Measurements from ENCODE around the gene EPB41L4B.

Gene EPB41L4B

GRCh38 chr9:109307380-109308240 lies 13.2 kb downstream of the EPB41L4B start:
- no peak overlapping the region for H3K27ac ChIP-seq (ENCODE audit: low read length, poor library complexity, severe bottlenecking)
- no peak overlapping the region for H2AFZ ChIP-seq (ENCODE audit: low read depth, low read length)
- no peak overlapping the region for H3K4ac ChIP-seq (ENCODE audit: low read depth in 1 of 2, low read length in 2 of 2)
- no peak overlapping the region for H2AK5ac ChIP-seq (ENCODE audit: low read length, severe bottlenecking)
- no peak overlapping the region for H3K23ac ChIP-seq (ENCODE audit: low read length in 2 of 2)
- H3K36me3 ChIP-seq (ENCODE audit: control insufficient read depth in 1 of 2, insufficient read depth in 2 of 2, low read depth in 1 of 2, low read length in 2 of 2) = no peaks in the 10 kb centered on the region
- H4K91ac ChIP-seq (ENCODE audit: low read length) = no peak overlapping the region
- H2BK12ac ChIP-seq (ENCODE audit: low read length in 2 of 2) = no peak overlapping the region
- WGBS = 87% methylated on average over 17 of the region's 18 CpGs
- H2BK15ac ChIP-seq (ENCODE audit: low read depth, poor library complexity, severe bottlenecking) = no peak overlapping the region
- H3K4me3 ChIP-seq (ENCODE audit: insufficient read depth in 1 of 2, low read depth in 1 of 2, low read length in 2 of 2) = no peak overlapping the region
- no peak for DNase-seq
- H3K79me1 ChIP-seq (replicated peaks; ENCODE audit: low read length, poor library complexity, severe bottlenecking) = no peaks in the 10 kb centered on the region
- no peak overlapping the region for H3K18ac ChIP-seq (ENCODE audit: low read depth in 1 of 2, low read length in 2 of 2)
- no peak overlapping the region for H2BK120ac ChIP-seq (ENCODE audit: low read depth, low read length)
- peaks cover 11 to 65% of the 10 kb centered on the region in 2 experiments for H3K27me3 ChIP-seq (ENCODE audit: control insufficient read depth in 1 of 2, insufficient read depth in 1 of 2, low read length in 2 of 2)
- no peak overlapping the region for H3K14ac ChIP-seq (ENCODE audit: low read length in 2 of 2)
- no peak overlapping the region for H3K4me2 ChIP-seq (ENCODE audit: low read length, poor library complexity, severe bottlenecking)
- H4K8ac ChIP-seq (ENCODE audit: low read length) = no peak overlapping the region
- peaks cover 11% of the 10 kb centered on the region for H3K4me1 ChIP-seq (ENCODE audit: control insufficient read depth, insufficient read depth, low read depth, low read length)
- H3K9me3 ChIP-seq (ENCODE audit: control insufficient read depth, low read length) = no peaks in the 10 kb centered on the region
- no peak overlapping the region for H3K9ac ChIP-seq (ENCODE audit: low read length)
- no peak overlapping the region for H2BK5ac ChIP-seq (ENCODE audit: low read depth, low read length, poor library complexity, severe bottlenecking)

- H3K9ac ChIP-seq (ENCODE audit: low read length) = no peak overlapping the region
- H2BK12ac ChIP-seq (ENCODE audit: low read length in 2 of 2) = no peak overlapping the region
- H3K23ac ChIP-seq (ENCODE audit: low read length in 2 of 2) = no peak overlapping the region
- no peak overlapping the region for H4K8ac ChIP-seq (ENCODE audit: low read length)
- H3K4ac ChIP-seq (ENCODE audit: low read depth in 1 of 2, low read length in 2 of 2) = no peak overlapping the region
- H2AK5ac ChIP-seq (ENCODE audit: low read length, severe bottlenecking) = no peak overlapping the region
- no peak overlapping the region for H2BK120ac ChIP-seq (ENCODE audit: low read depth, low read length)
- no peaks in the 10 kb centered on the region for H3K9me3 ChIP-seq (ENCODE audit: control insufficient read depth, low read length)
- H3K36me3 ChIP-seq (ENCODE audit: control insufficient read depth in 1 of 2, insufficient read depth in 2 of 2, low read depth in 1 of 2, low read length in 2 of 2) = no peaks in the 10 kb centered on the region
- no peak overlapping the region for H2BK15ac ChIP-seq (ENCODE audit: low read depth, poor library complexity, severe bottlenecking)
- H2BK5ac ChIP-seq (ENCODE audit: low read depth, low read length, poor library complexity, severe bottlenecking) = no peak overlapping the region
- no peak overlapping the region for H3K18ac ChIP-seq (ENCODE audit: low read depth in 1 of 2, low read length in 2 of 2)
- H4K91ac ChIP-seq (ENCODE audit: low read length) = no peak overlapping the region
- H3K27ac ChIP-seq (ENCODE audit: low read length, poor library complexity, severe bottlenecking) = no peak overlapping the region
- H2AFZ ChIP-seq (ENCODE audit: low read depth, low read length) = no peak overlapping the region
- peaks cover 8% of the 10 kb centered on the region for H3K4me1 ChIP-seq (ENCODE audit: control insufficient read depth, insufficient read depth, low read depth, low read length)
- H3K27me3 ChIP-seq (ENCODE audit: control insufficient read depth in 1 of 2, insufficient read depth in 1 of 2, low read length in 2 of 2) = peaks cover 13 to 65% of the 10 kb centered on the region in 2 experiments
- DNase-seq = no peak
- no peak overlapping the region for H3K4me3 ChIP-seq (ENCODE audit: insufficient read depth in 1 of 2, low read depth in 1 of 2, low read length in 2 of 2)
- H3K79me1 ChIP-seq (replicated peaks; ENCODE audit: low read length, poor library complexity, severe bottlenecking) = no peaks in the 10 kb centered on the region
- H3K14ac ChIP-seq (ENCODE audit: low read length in 2 of 2) = no peak overlapping the region
- no peak overlapping the region for H3K4me2 ChIP-seq (ENCODE audit: low read length, poor library complexity, severe bottlenecking)
- 100% methylated on average over 3 of the region's 8 CpGs for WGBS
Measured at GRCh38 chr9:109305801-109306200, 15.1 kb downstream of the EPB41L4B start.

- H3K27me3 ChIP-seq (ENCODE audit: control insufficient read depth in 1 of 2, insufficient read depth in 1 of 2, low read length in 2 of 2) = peaks cover 17 to 65% of the 10 kb centered on the region in 2 experiments
- H3K4me3 ChIP-seq (ENCODE audit: insufficient read depth in 1 of 2, low read depth in 1 of 2, low read length in 2 of 2) = no peak overlapping the region
- no peak overlapping the region for H2BK5ac ChIP-seq (ENCODE audit: low read depth, low read length, poor library complexity, severe bottlenecking)
- H3K36me3 ChIP-seq (ENCODE audit: control insufficient read depth in 1 of 2, insufficient read depth in 2 of 2, low read depth in 1 of 2, low read length in 2 of 2) = no peaks in the 10 kb centered on the region
- H2AFZ ChIP-seq (ENCODE audit: low read depth, low read length) = no peak overlapping the region
- H3K23ac ChIP-seq (ENCODE audit: low read length in 2 of 2) = no peak overlapping the region
- WGBS = 74% methylated on average over 3 of the region's 3 CpGs
- H3K18ac ChIP-seq (ENCODE audit: low read depth in 1 of 2, low read length in 2 of 2) = no peak overlapping the region
- peaks cover 6% of the 10 kb centered on the region for H3K4me1 ChIP-seq (ENCODE audit: control insufficient read depth, insufficient read depth, low read depth, low read length)
- H2BK12ac ChIP-seq (ENCODE audit: low read length in 2 of 2) = no peak overlapping the region
- H4K91ac ChIP-seq (ENCODE audit: low read length) = no peak overlapping the region
- no peak overlapping the region for H3K4me2 ChIP-seq (ENCODE audit: low read length, poor library complexity, severe bottlenecking)
- no peak overlapping the region for H3K14ac ChIP-seq (ENCODE audit: low read length in 2 of 2)
- no peak overlapping the region for H3K4ac ChIP-seq (ENCODE audit: low read depth in 1 of 2, low read length in 2 of 2)
- no peak overlapping the region for H2BK120ac ChIP-seq (ENCODE audit: low read depth, low read length)
- H3K9me3 ChIP-seq (ENCODE audit: control insufficient read depth, low read length) = no peaks in the 10 kb centered on the region
- H2BK15ac ChIP-seq (ENCODE audit: low read depth, poor library complexity, severe bottlenecking) = no peak overlapping the region
- no peak overlapping the region for H2AK5ac ChIP-seq (ENCODE audit: low read length, severe bottlenecking)
- no peak overlapping the region for H3K9ac ChIP-seq (ENCODE audit: low read length)
- DNase-seq = no peak
- H4K8ac ChIP-seq (ENCODE audit: low read length) = no peak overlapping the region
- H3K27ac ChIP-seq (ENCODE audit: low read length, poor library complexity, severe bottlenecking) = no peak overlapping the region
- no peaks in the 10 kb centered on the region for H3K79me1 ChIP-seq (replicated peaks; ENCODE audit: low read length, poor library complexity, severe bottlenecking)
Measured at GRCh38 chr9:109304347-109304746, 16.5 kb downstream of the EPB41L4B start.

GRCh38 chr9:109303900-109304299 lies 17.0 kb downstream of the EPB41L4B start:
- no peak overlapping the region for H2AFZ ChIP-seq (ENCODE audit: low read depth, low read length)
- H3K9ac ChIP-seq (ENCODE audit: low read length) = no peak overlapping the region
- no peak overlapping the region for H2BK120ac ChIP-seq (ENCODE audit: low read depth, low read length)
- H2BK5ac ChIP-seq (ENCODE audit: low read depth, low read length, poor library complexity, severe bottlenecking) = no peak overlapping the region
- 72% methylated on average over 2 of the region's 2 CpGs for WGBS
- no peak overlapping the region for H3K18ac ChIP-seq (ENCODE audit: low read depth in 1 of 2, low read length in 2 of 2)
- H3K23ac ChIP-seq (ENCODE audit: low read length in 2 of 2) = no peak overlapping the region
- no peak overlapping the region for H3K27ac ChIP-seq (ENCODE audit: low read length, poor library complexity, severe bottlenecking)
- no peaks in the 10 kb centered on the region for H3K79me1 ChIP-seq (replicated peaks; ENCODE audit: low read length, poor library complexity, severe bottlenecking)
- no peak overlapping the region for H3K14ac ChIP-seq (ENCODE audit: low read length in 2 of 2)
- no peak overlapping the region for H4K91ac ChIP-seq (ENCODE audit: low read length)
- H2AK5ac ChIP-seq (ENCODE audit: low read length, severe bottlenecking) = no peak overlapping the region
- H3K9me3 ChIP-seq (ENCODE audit: control insufficient read depth, low read length) = no peaks in the 10 kb centered on the region
- H3K4me3 ChIP-seq (ENCODE audit: insufficient read depth in 1 of 2, low read depth in 1 of 2, low read length in 2 of 2) = no peak overlapping the region
- no peak overlapping the region for H3K4ac ChIP-seq (ENCODE audit: low read depth in 1 of 2, low read length in 2 of 2)
- no peak overlapping the region for H2BK15ac ChIP-seq (ENCODE audit: low read depth, poor library complexity, severe bottlenecking)
- no peak overlapping the region for H3K4me2 ChIP-seq (ENCODE audit: low read length, poor library complexity, severe bottlenecking)
- peaks cover 6% of the 10 kb centered on the region for H3K4me1 ChIP-seq (ENCODE audit: control insufficient read depth, insufficient read depth, low read depth, low read length)
- no peak for DNase-seq
- no peaks in the 10 kb centered on the region for H3K36me3 ChIP-seq (ENCODE audit: control insufficient read depth in 1 of 2, insufficient read depth in 2 of 2, low read depth in 1 of 2, low read length in 2 of 2)
- H3K27me3 ChIP-seq (ENCODE audit: control insufficient read depth in 1 of 2, insufficient read depth in 1 of 2, low read length in 2 of 2) = peaks cover 17 to 65% of the 10 kb centered on the region in 2 experiments
- no peak overlapping the region for H2BK12ac ChIP-seq (ENCODE audit: low read length in 2 of 2)
- H4K8ac ChIP-seq (ENCODE audit: low read length) = no peak overlapping the region

Data from mesenchymal stem cell (in vitro differentiated cells and primary cell).